A673 (cell line): ENCODE results near the gene SPAG16.

Experiments
- CTCF ChIP-seq: fragments of 300-800, 200-600 bp; sonication (generic); conservative IDR thresholded peaks from 2 replicates; pipeline ENCODE4 v1.5.1; 2017; ENCODE audit warnings: low read depth, mild to moderate bottlenecking, antibody characterized with exemption, low read length, moderate library complexity, mixed read lengths
- EZH2 ChIP-seq: fragments of 200-600 bp; sonication (generic); IDR thresholded peaks from 2 replicates; pipeline ENCODE4 v1.6.1; 2017; ENCODE audit warnings: borderline replicate concordance, low read depth, mild to moderate bottlenecking, mixed read lengths, antibody characterized with exemption, low read length; ENCODE audit not compliant: poor library complexity, severe bottlenecking

- TF ChIP-seq CTCF = no peak
- no peak for TF ChIP-seq EZH2
Measured at GRCh38 chr2:213237251-213237650, 47.0 kb upstream of the SPAG16 start.
